Measurements from ENCODE around the gene ZNF469.

DNA sequence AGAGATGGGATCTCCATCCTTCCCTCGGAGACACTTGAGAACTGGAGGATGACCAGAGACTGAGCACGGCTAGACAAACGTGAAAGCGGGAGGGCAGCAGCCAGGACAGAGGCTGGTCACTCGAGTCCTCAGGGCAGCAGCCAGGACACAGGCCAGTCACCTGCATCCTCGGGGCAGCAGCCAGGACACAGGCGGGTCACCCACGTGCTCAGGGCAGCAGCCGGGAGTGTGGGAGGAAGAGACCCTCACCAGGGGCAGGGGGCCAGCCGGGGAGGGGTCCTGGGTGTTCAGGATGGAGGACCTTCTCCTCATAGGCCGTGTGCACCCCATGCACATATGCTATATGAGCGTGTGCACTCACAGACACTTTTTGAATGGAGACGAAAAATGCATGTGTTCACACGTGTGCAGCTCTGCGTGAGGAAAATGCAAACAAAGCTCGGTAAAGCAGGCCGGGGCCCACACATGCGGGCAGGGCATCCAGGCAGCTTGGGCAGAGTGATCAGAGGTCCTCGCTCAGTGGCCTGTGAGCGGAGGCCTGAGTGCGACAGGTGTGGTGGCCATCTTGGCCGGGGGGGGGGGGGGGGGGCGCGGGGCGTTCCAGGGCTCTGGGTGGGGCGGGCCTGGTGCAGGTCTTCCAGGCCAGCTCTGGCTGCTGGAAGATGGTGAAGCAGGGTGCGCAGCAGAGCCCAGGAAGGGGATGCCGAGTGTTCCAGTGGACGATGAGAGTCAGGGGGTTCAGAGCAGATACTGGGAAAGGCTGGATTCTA lies 26.7 kb downstream of the ZNF469 start:
- TF ChIP-seq CTCF (optimal IDR thresholded peaks at IDR 0.05 in 1 of 3, IDR thresholded peaks at IDR 0.05 in 1 of 3, conservative IDR thresholded peaks at IDR 0.05 in 1 of 3; ENCODE audit: extremely low read depth in 1 of 3, insufficient read depth in 2 of 3, low read length in 3 of 3) (no peak), EZH2 (IDR thresholded peaks at IDR 0.05; ENCODE audit: low read length) (no peak)
